HG03469 (cell line): Measurements from ENCODE around the gene ARL2.

ENCODE experiments used
- ATAC-seq: cut with Tn5 transposase; IDR thresholded peaks from one replicate; pipeline ENCODE4 v1.9.1; 2021; ENCODE audit warnings: mild to moderate bottlenecking, moderate library complexity, moderate number of reproducible peaks; ENCODE audit not compliant: unreplicated experiment

Gene ARL2

GRCh38 chr11:65045061-65045460 lies 31.1 kb downstream of the ARL2 start:
- no peak for ATAC-seq

- ATAC-seq = no peak
These were observed 31.8 kb downstream of the ARL2 start for GRCh38 chr11:65045728-65046127.

- no peak for ATAC-seq
These were observed 33.8 kb downstream of the ARL2 start for GRCh38 chr11:65047581-65048422.

GRCh38 chr11:65051398-65051858 lies 37.5 kb downstream of the ARL2 start:
- no peak for ATAC-seq

- no peak for ATAC-seq
These were observed 40.0 kb downstream of the ARL2 start for GRCh38 chr11:65053827-65054508.

- ATAC-seq = no peak
These were observed 41.6 kb downstream of the ARL2 start for GRCh38 chr11:65055538-65055937.

- ATAC-seq = no peak
These were observed 43.0 kb downstream of the ARL2 start for GRCh38 chr11:65056999-65057398.

- no peak for ATAC-seq
These were observed 43.6 kb downstream of the ARL2 start for GRCh38 chr11:65057526-65057925.

- ATAC-seq = no peak
These were observed 44.1 kb downstream of the ARL2 start for GRCh38 chr11:65058012-65058411.

- ATAC-seq = no peak
These were observed 44.6 kb downstream of the ARL2 start, which contains the start of gene NAALADL1 for GRCh38 chr11:65058419-65059054. TSS of gene NAALADL1 (minus strand) at chr11:65058553. CDS start at chr11:65058521, 32 bp downstream.

- no peak for ATAC-seq
These were observed 45.6 kb downstream of the ARL2 start for GRCh38 chr11:65059523-65059922.

- ATAC-seq = no peak
These were observed 46.2 kb downstream of the ARL2 start for GRCh38 chr11:65059959-65060824.

- ATAC-seq = no peak
These were observed 47.0 kb downstream of the ARL2 start for GRCh38 chr11:65060913-65061408.

GRCh38 chr11:65063532-65063931 lies 49.6 kb downstream of the ARL2 start:
- ATAC-seq = no peak

GRCh38 chr11:65064847-65065240 lies 50.9 kb downstream of the ARL2 start:
- ATAC-seq = no peak

- no peak for ATAC-seq
These were observed 51.9 kb downstream of the ARL2 start for GRCh38 chr11:65065851-65066250.

- ATAC-seq = no peak
These were observed 52.4 kb downstream of the ARL2 start for GRCh38 chr11:65066315-65066714.

GRCh38 chr11:65066805-65067291 lies 52.9 kb downstream of the ARL2 start:
- ATAC-seq = no peak

GRCh38 chr11:65067446-65067845 lies 53.5 kb downstream of the ARL2 start:
- ATAC-seq = no peak

GRCh38 chr11:65069217-65069616 lies 55.3 kb downstream of the ARL2 start:
- ATAC-seq = no peak
